ENCODE measurements around the gene SCFD2.
"Not testable (repeated sequence)": the region's sequence is repeated elsewhere in the genome, so short reads cannot be mapped to it uniquely, and the experiment has no call there.

Gene SCFD2

DNA sequence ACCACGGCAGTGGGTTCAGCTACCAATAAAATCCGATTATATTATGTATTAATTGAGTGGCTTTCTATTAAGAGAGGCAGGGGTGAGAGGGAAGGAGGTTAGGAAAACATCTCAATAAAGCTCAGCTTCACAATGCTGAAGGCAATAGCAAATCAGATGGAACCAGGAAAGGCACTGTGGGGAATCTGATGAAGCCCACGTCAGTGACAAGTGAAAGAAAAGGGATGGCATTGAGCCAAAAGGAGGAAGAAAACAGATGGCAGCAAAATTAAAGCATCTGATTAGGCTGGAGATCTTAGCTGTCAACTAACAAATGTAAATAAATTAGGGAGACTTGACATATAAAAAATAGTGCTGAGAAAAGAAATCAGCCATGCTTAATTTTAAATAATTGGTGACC is 322.8 kb downstream of the SCFD2 start:
- DNase-seq: no peak

DNA sequence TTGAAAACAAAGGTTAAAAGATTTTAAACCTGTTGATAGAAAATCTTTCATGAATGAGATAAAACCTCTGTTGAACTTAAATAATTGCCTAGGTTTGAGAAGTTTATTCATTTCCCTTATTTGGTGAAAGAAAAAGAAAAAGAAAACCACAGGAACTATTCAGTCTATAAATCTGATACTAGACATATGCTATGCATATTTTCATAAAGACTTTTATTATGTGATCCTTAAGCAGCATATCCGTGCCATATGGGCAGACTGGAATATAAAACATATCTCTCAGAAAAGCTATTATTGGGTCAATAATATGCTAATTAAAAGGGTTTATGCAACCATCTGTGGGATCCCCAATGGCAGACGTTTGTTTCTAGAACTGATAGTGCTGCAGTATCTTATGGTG is 325.0 kb downstream of the SCFD2 start:
- no peak for DNase-seq

- peak; percentile 37 for DNase-seq
These were observed 325.4 kb downstream of the SCFD2 start for GRCh38 chr4:53040459-53040815.

- no peak for DNase-seq
These were observed 326.0 kb downstream of the SCFD2 start for GRCh38 chr4:53039741-53040458.

DNA sequence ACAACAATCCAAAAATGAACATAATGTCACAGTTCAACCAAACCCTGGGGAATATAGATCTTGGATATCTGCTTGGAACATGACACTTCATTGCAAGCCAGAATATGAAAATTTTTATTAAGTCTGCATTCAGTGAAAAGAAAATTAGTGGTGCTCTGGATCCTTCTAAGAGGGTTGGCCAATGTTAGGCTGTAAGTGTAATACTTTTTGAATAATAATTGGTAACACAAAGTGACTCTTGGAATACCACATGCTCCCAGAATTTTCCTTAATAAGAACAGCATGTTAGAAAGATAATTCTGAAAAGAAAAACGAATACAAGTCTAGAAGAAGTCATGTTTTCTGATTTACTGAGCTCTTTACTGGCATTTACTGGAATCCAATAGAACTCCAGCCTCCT is 328.0 kb downstream of the SCFD2 start:
- no peak for DNase-seq

DNA sequence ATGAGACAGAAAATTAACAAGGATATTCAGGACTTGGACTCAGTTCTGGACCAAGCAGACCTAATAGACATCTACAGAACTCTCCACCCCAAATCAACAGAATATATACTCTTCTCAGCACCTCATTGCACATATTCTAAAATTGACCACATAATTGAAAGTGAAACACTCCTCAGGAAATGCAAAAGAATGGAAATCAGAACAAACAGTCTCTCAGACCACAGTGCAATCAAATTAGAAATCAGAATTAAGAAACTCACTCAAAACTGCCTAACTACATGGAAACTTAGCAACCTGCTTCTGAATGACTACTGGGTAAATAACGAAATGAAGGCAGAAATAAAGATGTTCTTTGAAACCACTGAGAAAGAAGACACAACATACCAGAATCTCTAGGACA is 333.0 kb downstream of the SCFD2 start:
- DNase-seq: not testable (repeated sequence)

DNA sequence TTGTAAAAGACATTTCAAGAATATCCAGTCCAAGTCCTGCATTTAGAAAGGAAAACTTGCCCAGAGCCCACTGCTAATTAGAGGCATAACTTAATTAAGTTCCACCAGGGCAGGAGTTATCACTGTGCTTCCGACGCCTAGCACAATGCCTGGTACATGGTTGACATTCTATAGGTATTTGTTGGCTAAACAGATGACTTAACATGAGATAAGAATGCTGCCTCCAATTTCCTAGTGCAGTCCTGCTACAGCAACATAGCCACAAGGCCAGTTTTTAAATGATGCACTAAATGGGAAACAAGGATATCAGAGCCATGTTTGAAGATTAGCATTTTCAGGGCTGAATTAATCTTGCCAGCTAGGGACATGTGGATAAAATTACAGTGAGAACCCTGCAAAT is 339.6 kb downstream of the SCFD2 start:
- DNase-seq: peak; percentile 28

GRCh38 chr4:53023677-53024299 is 342.1 kb downstream of the SCFD2 start:
- no peak for DNase-seq

DNA sequence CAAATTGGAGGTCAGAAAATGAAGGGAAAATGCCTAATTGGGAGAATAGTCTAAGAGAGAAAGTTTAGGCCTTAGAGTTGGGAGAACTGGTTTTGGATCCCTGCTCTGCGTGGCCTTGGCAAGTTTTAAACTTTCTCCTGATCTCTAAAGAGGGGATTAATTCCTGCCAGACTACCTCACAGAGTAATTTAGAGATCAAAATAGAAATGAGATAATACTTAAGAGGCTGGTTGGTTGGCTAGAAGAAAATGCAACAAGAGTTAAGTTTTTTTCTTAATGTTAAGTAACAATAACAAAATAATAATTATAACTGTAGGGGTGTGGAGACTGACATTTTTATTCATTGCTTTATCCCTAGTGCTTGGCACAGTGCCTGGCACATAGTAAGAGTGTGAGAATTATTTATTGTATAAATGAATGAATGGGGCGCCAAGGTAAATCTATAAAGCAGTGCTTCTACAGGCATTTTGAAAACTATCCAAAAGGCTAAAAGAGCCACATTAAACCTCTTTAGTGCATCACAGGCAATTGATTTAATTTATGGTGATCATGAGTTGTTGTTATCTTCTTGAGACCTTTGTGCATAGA is 343.3 kb downstream of the SCFD2 start:
- no peak for DNase-seq

DNA sequence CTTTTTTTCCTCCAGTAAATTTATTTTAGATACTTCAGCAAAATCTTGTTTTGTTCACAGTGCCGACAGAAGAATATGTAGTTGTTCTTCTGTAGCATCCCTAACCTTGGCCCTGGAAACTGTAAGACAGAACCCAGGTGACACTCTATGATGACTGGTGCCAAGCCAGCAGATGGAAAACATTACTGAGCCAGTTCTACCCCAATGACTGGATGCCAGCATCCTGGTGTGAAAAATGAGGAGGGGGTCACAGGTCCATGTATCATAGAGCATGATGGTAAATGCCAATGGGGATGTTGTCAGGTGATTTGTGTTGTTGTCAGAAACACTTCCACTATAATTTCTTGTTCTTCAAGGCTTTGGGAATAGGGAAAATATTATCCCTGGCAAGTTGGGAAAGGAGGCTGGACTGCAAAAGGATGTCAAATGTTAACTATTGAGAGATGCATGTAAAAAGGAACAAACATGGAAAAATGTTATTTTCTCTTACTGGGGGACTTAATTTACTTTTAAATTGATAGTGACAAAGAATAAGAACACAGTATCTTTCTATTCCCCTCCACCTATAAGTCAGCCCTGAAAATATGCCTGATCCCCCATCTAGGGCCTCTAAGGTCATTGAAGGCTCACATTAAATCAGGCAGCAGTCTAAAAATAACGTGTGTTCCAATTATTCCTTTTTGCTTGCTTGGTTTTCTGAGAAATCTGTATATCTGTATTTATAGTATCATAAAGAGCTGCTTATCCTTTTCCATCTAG is 343.9 kb downstream of the SCFD2 start:
- DNase-seq: no peak

DNA sequence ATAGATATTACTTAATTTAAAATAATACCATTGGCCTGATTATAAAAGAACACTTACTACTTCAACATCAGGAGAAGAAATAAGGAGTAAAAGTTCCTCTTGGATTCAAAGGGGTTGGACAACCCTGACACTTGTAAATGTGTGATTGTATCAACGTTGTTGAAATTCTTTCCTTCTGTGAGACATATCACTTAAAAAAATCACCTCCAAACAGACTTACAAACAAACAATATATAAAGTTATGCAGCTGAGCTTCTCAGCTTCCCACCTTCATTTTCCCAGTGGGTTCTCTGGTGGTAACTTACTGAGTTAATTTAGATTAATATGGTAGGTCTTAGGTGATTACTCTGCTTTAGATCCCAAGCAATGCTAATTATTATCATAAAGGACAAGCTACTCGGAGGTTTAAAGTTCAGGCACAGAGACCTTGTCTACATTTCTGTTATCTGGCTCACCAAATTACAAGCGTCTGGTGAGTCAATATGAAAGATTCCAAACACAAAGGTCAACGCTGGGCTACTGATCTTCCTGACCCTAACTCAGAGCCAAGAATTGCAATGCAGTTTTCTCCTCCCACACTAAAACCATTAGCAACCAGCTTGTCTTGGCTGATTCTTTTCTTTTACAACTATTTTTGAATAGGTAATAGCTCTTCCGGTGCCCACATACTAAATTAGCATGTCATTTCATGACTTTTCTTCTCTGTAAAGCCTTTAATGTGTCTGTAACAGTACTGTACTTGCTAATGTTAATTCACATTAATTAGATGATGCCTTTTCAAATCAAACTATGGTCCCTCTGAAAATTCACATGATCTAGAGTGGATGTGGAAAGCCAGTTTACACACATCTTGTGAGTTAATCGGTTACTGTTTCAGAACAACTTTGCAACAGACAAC is 346.1 kb downstream of the SCFD2 start:
- peak; percentile 72 for DNase-seq

- no peak for DNase-seq
These were observed 347.4 kb downstream of the SCFD2 start for GRCh38 chr4:53018471-53018870.

DNA sequence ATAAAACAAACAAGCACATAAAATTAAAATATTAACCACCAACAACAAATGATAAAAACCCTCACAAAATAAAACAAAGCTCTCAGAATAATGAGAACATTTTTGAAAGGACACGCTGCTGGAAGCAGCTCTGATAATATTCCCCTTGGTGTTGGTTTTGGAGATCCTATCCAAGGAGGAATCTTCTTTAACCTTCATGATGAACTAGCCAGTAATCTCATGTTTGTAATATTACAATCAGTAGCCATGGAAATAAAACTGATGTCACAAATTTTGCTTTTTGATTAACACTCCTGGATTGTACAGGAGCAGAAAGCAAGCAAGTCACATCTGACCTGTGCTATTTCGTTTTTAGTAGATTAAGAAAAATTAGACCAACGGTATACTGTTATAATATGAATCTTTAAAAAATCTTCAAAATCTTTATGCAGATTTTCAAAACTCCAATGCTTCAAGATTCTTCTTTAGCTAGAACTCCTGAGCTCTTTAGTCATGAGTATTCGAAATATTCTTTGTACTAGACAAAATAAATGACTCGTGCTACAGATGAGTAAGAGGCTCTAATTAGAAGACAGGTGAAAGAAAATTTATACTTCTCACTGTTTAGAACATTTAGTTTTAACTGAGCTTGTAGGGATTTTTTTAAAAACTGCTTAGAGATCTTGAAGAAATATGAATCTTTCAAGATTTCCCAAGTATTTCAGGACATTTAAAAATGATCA is 349.6 kb downstream of the SCFD2 start:
- no peak for DNase-seq

- no peak for DNase-seq
These were observed 350.2 kb downstream of the SCFD2 start for GRCh38 chr4:53015681-53016080.

- no peak for DNase-seq
These were observed 351.0 kb downstream of the SCFD2 start for GRCh38 chr4:53014881-53015280.

DNA sequence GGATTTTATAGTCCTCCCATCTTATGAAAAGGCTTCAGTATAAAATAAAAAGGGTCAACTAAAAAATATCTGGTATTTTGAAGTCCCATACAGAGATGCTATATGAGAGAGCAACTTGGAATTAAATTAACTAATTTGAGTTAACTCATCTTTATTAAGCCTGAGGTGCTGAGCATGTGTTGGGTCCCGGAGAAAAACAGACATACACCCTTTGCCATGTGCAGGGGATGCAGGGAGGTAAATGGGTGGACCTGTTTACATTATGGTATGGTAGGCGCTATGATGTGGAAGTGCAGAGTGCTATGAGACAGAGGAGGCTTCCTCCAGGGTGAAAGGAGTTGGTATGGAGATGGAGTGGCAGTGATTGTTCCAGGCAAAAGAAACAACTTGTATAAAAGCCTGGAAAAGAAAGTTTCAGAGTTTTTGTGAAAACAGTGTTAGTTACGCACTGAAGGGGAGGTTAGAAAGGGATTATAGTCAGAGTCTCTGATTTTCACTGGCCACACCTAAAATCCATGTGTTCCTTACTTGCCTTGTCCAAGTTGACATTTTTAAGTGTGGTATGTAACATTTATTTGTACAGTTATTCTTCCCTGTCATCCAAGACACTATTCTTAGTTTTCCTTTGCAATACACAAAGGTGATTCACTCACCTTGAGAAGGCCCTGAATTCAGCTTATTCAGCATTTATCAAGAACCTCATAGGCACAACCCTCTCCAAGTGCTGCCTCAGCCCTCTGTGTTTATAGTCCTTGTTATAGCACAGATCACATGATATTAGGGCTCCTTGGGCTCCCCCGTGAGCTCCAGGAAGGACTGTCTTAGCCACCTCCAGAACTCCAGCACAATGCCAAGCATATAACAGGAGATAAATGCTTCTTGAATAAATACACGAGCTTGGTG is 351.7 kb downstream of the SCFD2 start:
- no peak for DNase-seq

DNA sequence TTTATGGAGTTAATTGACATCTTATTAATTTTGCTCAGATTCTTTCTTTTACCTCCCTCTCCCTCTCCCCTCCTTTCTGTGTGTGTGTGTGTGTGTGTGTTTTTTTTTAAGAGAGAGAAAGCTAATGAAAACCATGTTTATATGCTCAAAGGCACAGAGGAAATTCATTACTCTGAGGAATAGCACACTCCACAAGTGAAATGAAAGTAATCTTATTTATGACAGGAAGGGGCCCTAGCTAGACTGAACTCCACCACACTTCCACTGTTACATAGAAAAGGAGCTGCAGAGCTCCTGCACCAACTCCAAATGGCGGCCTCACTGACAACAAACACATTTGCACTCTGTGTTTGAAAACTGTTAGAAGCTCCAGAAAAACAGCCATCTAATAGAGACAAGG is 353.1 kb downstream of the SCFD2 start:
- no peak for DNase-seq

- no peak for DNase-seq
These were observed 354.5 kb downstream of the SCFD2 start for GRCh38 chr4:53011259-53011905.

GRCh38 chr4:53010318-53010717 is 355.5 kb downstream of the SCFD2 start:
- DNase-seq: no peak

DNA sequence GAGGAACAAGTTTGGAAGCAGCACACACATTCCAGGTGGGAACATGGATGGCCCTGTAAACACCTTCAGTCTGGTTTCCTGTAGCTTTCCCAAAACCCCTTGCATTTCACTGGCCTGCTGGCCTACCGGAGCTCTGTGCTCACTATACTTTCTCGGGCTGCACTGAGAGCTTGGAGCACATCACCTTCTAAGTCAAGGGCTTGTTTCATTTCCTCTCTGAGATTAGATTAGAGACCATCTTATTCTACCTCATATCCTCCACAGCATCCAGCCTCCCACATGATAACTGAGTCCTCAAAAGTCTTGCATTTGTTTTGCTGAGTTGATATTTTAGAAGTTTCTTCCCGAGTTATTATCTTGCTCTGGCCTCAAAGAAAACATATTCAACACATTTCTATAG is 356.0 kb downstream of the SCFD2 start:
- peak; percentile 21 for DNase-seq

Data from NCI-H226 (cell line).